ENCODE measurements around the gene HBZ.

- no peak for TF ChIP-seq CTCF (IDR thresholded peaks at IDR 0.05)
- no peak for TF ChIP-seq POLR2AphosphoS5 (IDR thresholded peaks at IDR 0.05; ENCODE audit: insufficient read depth in 1 of 2, low read depth in 1 of 2)
- TF ChIP-seq POLR2A (IDR thresholded peaks at IDR 0.05): no peak
These were observed 47.9 kb downstream of the HBZ start for GRCh38 chr16:200388-200787.
